ENCODE results near the gene TMEM165. TPM values are rescaled to one million over a fixed set of nuclear protein-coding genes. Genes with fewer than 3 reads are reported as not detected.
"Not testable (repeated sequence)": the region's sequence is repeated elsewhere in the genome, so short reads cannot be mapped to it uniquely, and the experiment has no call there.

TMEM165 gene
- total RNA-seq, 1 experiment from 2014 or later = 163 TPM

GRCh38 chr4:55359397-55359916 is 36.3 kb upstream of the TMEM165 start:
- Histone ChIP-seq H3K36me3 (no peaks in the 10 kb centered on the region), H3K4me1 (no peaks in the 10 kb centered on the region), H3K9me3 (replicated peaks) (no peaks in the 10 kb centered on the region), H3K27ac (no peak overlapping the region), H3K4me3 (no peak overlapping the region), H3K27me3 (no peaks in the 10 kb centered on the region)
- DNase-seq = no peak

- not testable (repeated sequence) for DNase-seq; H3K27ac ChIP-seq; H3K36me3 ChIP-seq; H3K4me3 ChIP-seq; H3K4me1 ChIP-seq; H3K9me3 ChIP-seq (replicated peaks); H3K27me3 ChIP-seq
Observed at GRCh38 chr4:55362938-55363337, 32.8 kb upstream of the TMEM165 start.

- Histone ChIP-seq H3K36me3 (no peaks in the 10 kb centered on the region), H3K27me3 (no peaks in the 10 kb centered on the region; the same call in 1 of the 2 replicates), H3K27ac (no peak overlapping the region), H3K4me1 (no peaks in the 10 kb centered on the region), H3K4me3 (no peak overlapping the region), H3K9me3 (replicated peaks) (no peaks in the 10 kb centered on the region)
- no peak for DNase-seq
Observed at GRCh38 chr4:55363691-55364351, 31.9 kb upstream of the TMEM165 start.

GRCh38 chr4:55364691-55365344 is 30.9 kb upstream of the TMEM165 start:
- no peaks in the 10 kb centered on the region for H3K4me1 ChIP-seq
- no peak overlapping the region for H3K27ac ChIP-seq
- no peak for DNase-seq

GRCh38 chr4:55365345-55365728 is 30.4 kb upstream of the TMEM165 start:
- no peak for DNase-seq

More at GRCh38 chr4:55364691-55365344, 30.9 kb upstream of the TMEM165 start:
- Histone ChIP-seq H3K4me3 (no peak overlapping the region), H3K27me3 (no peaks in the 10 kb centered on the region; the same call in 1 of the 2 replicates), H3K9me3 (replicated peaks) (no peaks in the 10 kb centered on the region), H3K36me3 (no peaks in the 10 kb centered on the region)

GRCh38 chr4:55366621-55367020 is 29.1 kb upstream of the TMEM165 start:
- H3K36me3 ChIP-seq = no peaks in the 10 kb centered on the region
- no peaks in the 10 kb centered on the region for H3K4me1 ChIP-seq
- H3K27me3 ChIP-seq = no peaks in the 10 kb centered on the region; the same call in 1 of the 2 replicates
- H3K4me3 ChIP-seq = no peak overlapping the region
- no peak overlapping the region for H3K27ac ChIP-seq
- no peak for DNase-seq
- H3K9me3 ChIP-seq (replicated peaks) = no peaks in the 10 kb centered on the region

More at GRCh38 chr4:55365345-55365728, 30.4 kb upstream of the TMEM165 start:
- Histone ChIP-seq H3K9me3 (replicated peaks) (no peaks in the 10 kb centered on the region), H3K4me3 (no peak overlapping the region), H3K27ac (no peak overlapping the region), H3K36me3 (no peaks in the 10 kb centered on the region), H3K27me3 (no peaks in the 10 kb centered on the region; the same call in 1 of the 2 replicates), H3K4me1 (no peaks in the 10 kb centered on the region)

- H3K4me1 ChIP-seq = no peaks in the 10 kb centered on the region
- no peaks in the 10 kb centered on the region for H3K36me3 ChIP-seq
- no peaks in the 10 kb centered on the region for H3K9me3 ChIP-seq (replicated peaks)
- H3K4me3 ChIP-seq = no peak overlapping the region
- H3K27ac ChIP-seq = no peak overlapping the region
- no peak for DNase-seq
- no peaks in the 10 kb centered on the region; the same call in 1 of the 2 replicates for H3K27me3 ChIP-seq
Observed at GRCh38 chr4:55367084-55367722, 28.6 kb upstream of the TMEM165 start.

- Histone ChIP-seq H3K4me3 (no peak overlapping the region), H3K36me3 (no peaks in the 10 kb centered on the region), H3K27ac (no peak overlapping the region), H3K4me1 (no peaks in the 10 kb centered on the region), H3K9me3 (replicated peaks) (no peaks in the 10 kb centered on the region), H3K27me3 (no peaks in the 10 kb centered on the region; the same call in 1 of the 2 replicates)
- DNase-seq = no peak
Observed at GRCh38 chr4:55369968-55370367, 25.8 kb upstream of the TMEM165 start.

GRCh38 chr4:55372259-55372658 is 23.5 kb upstream of the TMEM165 start:
- no peaks in the 10 kb centered on the region for H3K36me3 ChIP-seq
- DNase-seq = no peak
- no peaks in the 10 kb centered on the region; the same call in 1 of the 2 replicates for H3K27me3 ChIP-seq
- no peaks in the 10 kb centered on the region for H3K9me3 ChIP-seq (replicated peaks)
- no peak overlapping the region for H3K27ac ChIP-seq
- H3K4me1 ChIP-seq = no peaks in the 10 kb centered on the region
- H3K4me3 ChIP-seq = no peak overlapping the region

GRCh38 chr4:55373461-55373860 is 22.3 kb upstream of the TMEM165 start:
- Histone ChIP-seq H3K4me1 (no peaks in the 10 kb centered on the region), H3K4me3 (no peak overlapping the region), H3K36me3 (no peaks in the 10 kb centered on the region), H3K9me3 (replicated peaks) (no peaks in the 10 kb centered on the region), H3K27me3 (no peaks in the 10 kb centered on the region), H3K27ac (no peak overlapping the region)
- DNase-seq = no peak

GRCh38 chr4:55376698-55377097 is 19.1 kb upstream of the TMEM165 start:
- no peak overlapping the region for H3K4me3 ChIP-seq
- DNase-seq = no peak
- H3K27ac ChIP-seq = no peak overlapping the region
- no peaks in the 10 kb centered on the region for H3K9me3 ChIP-seq (replicated peaks)
- H3K27me3 ChIP-seq = no peaks in the 10 kb centered on the region
- no peaks in the 10 kb centered on the region for H3K36me3 ChIP-seq
- H3K4me1 ChIP-seq = no peaks in the 10 kb centered on the region

- DNase-seq = peak; percentile 20 to 29
- no peaks in the 10 kb centered on the region for H3K27me3 ChIP-seq
- H3K4me1 ChIP-seq = no peaks in the 10 kb centered on the region
- H3K9me3 ChIP-seq (replicated peaks) = no peaks in the 10 kb centered on the region
- H3K4me3 ChIP-seq = no peak overlapping the region
- no peaks in the 10 kb centered on the region for H3K36me3 ChIP-seq
- H3K27ac ChIP-seq = no peak overlapping the region
Observed at GRCh38 chr4:55378617-55379467, 16.9 kb upstream of the TMEM165 start.

- Histone ChIP-seq H3K27ac (no peak overlapping the region), H3K4me1 (no peaks in the 10 kb centered on the region), H3K36me3 (no peaks in the 10 kb centered on the region)
Observed at GRCh38 chr4:55380576-55380975, 15.2 kb upstream of the TMEM165 start.

GRCh38 chr4:55381502-55381901 is 14.3 kb upstream of the TMEM165 start:
- no peaks in the 10 kb centered on the region for H3K27me3 ChIP-seq
- no peaks in the 10 kb centered on the region for H3K36me3 ChIP-seq
- H3K4me3 ChIP-seq = no peak overlapping the region
- no peak overlapping the region for H3K27ac ChIP-seq
- no peaks in the 10 kb centered on the region for H3K4me1 ChIP-seq
- no peak for DNase-seq
- no peaks in the 10 kb centered on the region for H3K9me3 ChIP-seq (replicated peaks)

More at GRCh38 chr4:55380576-55380975, 15.2 kb upstream of the TMEM165 start:
- Histone ChIP-seq H3K4me3 (no peak overlapping the region), H3K27me3 (no peaks in the 10 kb centered on the region), H3K9me3 (replicated peaks) (no peaks in the 10 kb centered on the region)
- no peak for DNase-seq
